ENCODE measurements around the gene SCMH1. TPM values are rescaled to one million over a fixed set of nuclear protein-coding genes. Genes with fewer than 3 reads are reported as not detected.
"Not testable (repeated sequence)": the region's sequence is repeated elsewhere in the genome, so short reads cannot be mapped to it uniquely, and the experiment has no call there.

Gene SCMH1
- 42.4 TPM for total RNA-seq

DNA sequence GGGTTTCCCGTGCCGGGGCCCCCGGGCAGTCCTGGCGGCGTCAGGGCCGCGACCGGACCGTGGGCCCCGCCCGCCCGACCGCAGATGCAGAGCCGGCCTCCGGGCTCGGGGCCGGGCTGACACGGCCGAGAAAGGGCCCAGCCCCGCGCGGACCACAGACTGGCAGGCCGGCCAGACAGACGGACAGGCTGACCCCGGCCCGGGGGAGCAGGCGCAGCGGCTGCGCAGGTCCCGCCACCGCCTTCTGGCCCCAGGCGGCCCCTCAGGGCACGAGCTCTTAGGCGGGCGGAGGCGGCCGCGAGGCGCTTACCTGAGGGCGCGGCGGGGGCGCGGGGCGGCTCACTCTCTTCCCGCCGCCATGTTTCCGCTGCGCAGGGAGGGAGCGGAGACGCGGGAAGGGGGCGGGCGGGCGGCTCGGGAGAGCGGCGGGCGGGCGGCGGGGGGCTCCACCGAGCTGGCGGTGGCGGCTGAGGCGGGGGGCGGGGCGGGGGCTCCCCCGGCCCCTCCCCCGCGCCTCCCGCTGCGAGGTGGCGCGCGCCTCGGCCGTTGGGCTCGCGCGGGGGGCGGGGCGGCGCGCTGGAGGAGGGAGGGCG is at the start of gene SCMH1:
Gene SCMH1 (minus strand): TSS at position 558 of the 593 bp plus-strand sequence. CDS start 56,173 bp downstream, outside the sequence.
- peak; percentile 21 for DNase-seq (ENCODE audit: low spot score)

DNA sequence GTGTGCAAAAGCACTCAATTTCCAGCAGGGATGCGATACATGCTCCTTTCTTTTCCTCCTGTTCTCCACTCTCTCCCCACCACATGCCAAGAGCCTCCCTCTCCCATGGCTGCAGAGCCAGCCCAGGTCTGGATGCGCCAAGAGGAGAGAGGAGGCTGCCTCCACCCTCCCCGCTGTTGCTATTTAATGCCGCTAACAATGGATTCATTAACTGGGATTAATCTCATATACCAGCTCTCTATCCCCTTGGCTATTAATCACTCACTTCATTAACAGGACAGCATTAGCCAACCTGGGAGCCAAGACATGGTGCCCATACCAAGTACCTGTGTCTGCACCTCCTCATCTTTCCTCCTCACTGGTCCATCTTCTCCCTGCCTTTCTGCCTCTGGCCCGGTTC is 49.1 kb upstream of the SCMH1 start:
- no peak for DNase-seq (ENCODE audit: low spot score)

DNA sequence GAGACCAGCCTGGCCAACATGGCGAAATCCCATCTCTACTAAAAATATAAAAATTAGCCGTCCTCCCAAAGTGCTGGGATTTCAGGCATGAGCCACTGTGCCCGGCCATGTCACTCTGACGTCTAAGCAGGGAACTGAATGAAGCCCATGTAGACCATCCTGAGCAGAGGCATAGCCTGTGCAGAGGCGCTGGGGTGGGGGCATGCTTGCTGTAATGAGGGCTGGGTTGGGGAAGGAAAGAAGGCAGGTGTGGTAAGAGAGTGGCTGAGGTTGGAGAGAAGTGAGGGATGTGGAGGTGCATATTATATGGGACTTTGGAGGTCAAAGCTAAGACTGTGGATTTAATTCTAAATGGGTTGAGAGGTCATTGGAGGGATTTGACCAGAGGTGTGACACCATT is 47.1 kb upstream of the SCMH1 start:
- no peak for DNase-seq (ENCODE audit: low spot score)

- DNase-seq (ENCODE audit: low spot score) = no peak
Measured at GRCh38 chr1:41286992-41287391, 44.9 kb upstream of the SCMH1 start.

DNA sequence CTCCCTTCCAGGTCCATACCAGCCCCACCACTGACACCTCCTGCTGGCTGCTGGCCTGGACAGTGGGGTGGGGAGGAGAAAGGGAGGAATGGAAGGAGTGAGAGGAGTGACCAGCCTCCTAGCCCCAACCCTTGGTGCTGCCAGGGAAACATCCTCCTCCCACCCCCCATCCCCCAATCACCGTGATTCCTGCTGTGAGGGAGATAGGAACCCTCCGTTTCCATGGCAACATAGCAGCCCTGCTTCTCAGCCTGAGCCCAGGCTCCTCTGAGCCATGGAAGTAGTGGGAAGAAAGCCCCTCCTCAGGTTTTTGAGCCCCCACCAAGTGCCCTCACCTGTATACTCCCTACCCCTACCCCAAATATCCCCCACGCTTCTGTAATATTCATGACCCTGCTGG is 44.4 kb upstream of the SCMH1 start:
- DNase-seq (ENCODE audit: low spot score) = no peak

DNA sequence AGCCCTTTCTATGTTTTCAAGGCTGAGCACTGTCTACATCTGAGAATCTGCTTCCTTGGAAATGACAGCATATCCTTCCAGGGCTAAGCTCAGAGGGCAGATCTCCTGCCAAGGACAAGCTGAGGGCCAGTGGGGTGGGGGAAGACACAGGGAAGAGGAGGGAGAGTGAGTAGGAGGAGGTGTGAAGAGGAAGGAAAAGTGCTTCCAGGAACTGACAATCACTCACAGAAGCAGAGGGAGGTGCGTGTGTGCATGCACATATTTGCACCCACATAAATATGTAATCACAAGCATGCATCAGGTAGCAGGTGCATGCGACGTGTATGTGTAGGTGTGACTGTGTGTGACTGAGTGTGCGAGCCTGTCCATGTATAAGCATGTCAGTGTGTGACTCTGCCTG is 43.7 kb upstream of the SCMH1 start:
- no peak for DNase-seq (ENCODE audit: low spot score)

DNA sequence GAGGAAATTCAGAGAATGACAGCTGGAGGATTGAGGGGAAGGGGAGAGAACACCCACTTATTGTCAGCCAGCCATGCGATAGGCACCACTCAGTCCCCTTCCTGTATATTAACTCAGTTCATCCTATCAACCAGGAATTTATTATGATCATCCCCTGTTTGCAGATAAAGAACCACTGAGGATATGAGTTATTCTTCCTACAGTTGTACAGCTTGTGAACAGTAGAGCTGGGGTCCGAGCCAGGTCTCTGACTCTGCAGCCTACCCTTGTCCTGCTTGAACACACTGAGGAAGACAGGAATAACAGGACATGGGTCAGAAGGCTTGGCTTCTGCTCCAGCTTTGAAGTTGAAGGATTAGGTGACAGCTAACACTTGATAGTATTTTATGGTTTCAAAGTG is 42.0 kb upstream of the SCMH1 start:
- no peak for DNase-seq (ENCODE audit: low spot score)

DNA sequence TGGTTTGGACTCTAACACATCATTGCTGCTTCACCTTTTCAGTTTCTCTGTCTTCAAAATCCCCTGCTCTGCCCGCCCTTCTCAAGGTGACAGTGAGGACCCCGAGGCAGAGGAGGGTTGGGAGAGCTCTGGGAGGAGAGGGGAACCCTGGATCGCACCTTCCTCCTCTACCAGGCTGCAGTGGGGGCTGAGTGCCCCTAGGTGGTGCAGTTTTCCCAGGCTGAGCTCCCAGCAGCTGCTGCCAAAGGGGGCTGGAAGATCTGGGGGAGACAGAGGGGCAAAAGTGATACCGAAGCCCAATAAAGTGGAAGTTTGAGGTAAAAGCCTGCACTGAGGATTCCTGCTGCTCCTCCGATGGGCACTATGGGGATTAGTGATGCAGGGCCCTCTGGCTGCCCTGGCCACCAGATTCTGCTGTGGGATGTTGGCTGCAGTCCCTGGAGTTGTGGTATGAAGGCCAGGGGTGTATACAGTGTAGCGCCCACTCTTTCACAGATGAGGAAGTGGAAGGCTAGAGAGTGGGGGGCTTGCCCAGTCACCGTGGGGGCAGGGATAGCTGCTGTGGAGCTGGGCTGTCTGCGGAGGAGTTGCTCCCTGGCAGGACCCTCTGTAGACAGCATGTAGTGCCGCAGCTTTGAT is 40.7 kb upstream of the SCMH1 start:
- DNase-seq (ENCODE audit: low spot score) = no peak

DNA sequence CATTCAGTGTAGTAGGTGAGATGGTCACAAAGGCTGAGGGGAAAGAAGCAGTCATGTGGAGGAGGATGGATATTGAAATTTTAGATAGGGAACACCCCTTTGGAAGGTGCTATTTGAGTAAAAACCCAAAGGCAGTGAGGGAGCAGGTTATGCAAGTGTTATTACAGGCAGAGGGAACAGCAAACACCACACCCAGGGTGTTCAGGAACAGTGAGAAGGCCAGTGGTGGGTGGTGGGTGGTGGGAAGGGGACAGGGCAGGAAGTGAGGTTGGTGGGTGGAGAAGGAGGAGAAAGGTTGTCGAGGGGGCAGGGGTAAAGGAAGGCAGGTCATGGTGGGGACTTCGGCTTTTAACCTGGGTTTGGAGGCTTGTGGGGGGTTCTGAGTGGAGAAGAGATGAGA is 39.2 kb upstream of the SCMH1 start:
- DNase-seq (ENCODE audit: low spot score) = no peak

GRCh38 chr1:41280202-41281032 is 38.3 kb upstream of the SCMH1 start:
- DNase-seq (ENCODE audit: low spot score) = no peak

DNA sequence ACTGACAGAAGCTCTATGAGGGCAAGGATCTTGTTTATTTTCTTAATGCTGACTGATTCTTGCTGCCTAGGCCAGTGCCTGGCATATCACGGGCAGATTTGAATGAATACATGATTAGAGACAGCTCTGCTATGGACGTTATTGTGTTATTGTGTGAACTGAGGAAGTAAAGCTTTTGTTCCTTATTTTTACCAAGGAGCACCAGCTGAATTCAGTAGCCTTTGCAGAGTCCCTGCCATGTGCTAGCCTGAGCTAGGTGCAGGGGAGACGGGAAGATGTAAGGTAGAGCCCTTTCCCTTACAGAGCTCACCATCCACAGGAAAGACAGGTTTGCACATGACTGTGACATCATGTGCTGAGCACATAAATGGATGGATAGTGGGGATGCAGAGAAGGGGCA is 36.0 kb upstream of the SCMH1 start:
- DNase-seq (ENCODE audit: low spot score) = no peak

DNA sequence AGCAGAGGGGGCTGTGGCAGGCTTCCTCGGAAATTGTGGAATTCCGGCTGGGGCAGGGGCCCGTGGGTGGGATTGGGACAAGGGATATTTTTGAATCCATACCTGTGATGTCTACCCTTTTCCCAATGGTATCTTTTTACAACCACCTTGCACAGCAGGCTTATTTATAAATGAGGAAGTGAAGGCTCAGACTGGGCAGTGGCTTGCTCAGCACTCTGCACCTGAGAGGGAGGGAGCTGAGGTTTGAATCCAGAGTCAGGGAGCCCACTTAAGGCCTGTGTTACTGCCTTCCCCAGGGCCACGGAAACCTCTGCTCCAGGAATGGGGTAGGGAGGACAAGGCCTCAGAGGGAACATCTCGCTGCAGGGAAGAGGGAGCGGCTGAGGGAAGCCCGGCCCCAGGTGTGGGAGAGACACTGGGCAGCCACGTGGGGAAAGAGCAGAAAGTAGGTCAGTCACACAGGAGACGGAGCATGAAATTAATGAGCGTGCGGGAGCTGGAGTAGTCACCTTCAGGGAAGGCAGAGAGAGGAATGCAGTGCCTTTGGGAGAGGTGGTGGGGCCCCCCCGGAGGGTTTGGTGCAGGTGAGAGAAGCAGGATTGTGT is 35.4 kb upstream of the SCMH1 start:
- DNase-seq (ENCODE audit: low spot score) = peak; percentile 20

DNA sequence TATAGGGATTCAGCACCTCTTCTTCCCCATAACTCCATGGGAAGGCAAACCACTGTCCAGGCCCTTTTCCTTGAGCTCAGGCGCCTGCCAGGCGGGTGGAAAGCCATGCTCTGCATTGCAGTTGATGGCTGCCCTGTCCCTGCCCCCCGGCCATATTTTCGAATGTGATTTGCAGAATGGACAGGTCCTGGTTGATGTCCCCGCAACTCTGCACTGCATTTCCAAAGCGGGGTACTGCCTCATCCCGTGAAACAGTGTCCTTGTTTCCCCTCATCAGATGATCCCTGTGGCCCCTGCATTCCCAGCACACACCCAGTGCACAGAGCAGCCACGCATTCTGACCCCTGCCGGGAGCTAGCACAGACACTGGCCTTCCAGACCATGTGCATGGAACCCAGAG is 33.7 kb upstream of the SCMH1 start:
- DNase-seq (ENCODE audit: low spot score) = no peak

GRCh38 chr1:41274752-41275545 is 32.8 kb upstream of the SCMH1 start:
- no peak for DNase-seq (ENCODE audit: low spot score)

- DNase-seq (ENCODE audit: low spot score) = no peak
Measured at GRCh38 chr1:41272601-41273000, 30.5 kb upstream of the SCMH1 start.

DNA sequence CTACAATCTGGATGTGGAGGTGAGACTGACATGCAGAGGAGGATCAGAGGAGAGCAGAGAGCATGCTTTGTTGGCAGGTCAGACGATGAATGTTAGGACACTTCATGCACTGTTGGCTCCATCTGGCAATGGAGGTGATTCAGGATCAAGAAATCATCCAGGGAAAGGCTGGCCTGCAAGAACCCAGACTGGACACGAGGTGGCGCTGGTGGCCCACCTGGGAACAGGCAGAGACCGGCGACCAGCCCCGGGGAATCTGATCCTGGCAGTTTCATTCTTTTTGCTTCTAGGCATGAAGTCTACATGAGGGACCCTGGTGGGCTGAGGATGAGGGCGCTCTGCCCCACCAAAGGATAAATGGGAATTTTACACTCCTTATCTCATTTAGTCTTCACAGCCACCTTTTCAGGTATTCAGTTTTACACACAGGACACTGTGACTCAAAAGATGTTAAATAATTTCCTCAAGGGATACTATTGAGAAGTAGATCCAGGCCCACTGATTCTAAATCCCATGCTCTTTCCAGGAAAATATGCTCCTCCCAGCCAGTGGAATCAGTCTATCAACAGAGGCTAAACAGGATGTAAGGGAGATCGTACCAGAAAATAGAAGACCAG is 26.2 kb upstream of the SCMH1 start:
- peak; percentile 74 for DNase-seq (ENCODE audit: low spot score)

DNA sequence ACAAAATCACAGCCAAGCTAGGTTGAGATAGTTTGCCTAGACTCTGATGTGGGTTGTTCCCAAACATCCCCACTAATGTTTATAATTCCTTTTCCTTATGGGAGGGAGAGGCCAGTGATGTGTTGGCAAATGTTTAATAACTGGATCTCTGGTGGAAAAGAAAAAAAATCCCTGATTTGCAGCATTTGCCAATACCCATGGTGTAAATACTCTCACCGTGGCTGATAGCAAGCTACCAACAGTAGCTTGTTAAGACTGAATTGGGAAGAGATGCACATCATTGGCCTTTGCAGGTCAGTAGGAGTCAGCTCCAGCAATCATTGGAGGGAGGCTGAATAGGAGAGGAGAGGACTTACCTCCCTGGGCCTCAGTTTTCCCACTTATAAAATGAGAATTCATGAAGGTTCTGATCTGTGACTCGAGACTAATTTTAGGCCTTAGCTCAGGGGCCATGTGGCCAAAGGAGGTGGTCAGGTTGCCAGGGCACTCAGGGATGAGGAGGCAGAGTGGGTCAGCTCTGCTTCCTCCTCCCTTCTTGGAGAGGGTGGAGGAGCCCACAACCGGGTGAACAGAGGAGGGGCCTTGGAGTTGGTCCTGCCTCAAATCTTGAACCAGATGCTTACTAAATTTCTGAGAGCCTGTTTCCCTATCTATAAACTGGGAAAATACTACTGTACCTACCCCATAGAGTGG is 20.0 kb upstream of the SCMH1 start:
- no peak for DNase-seq (ENCODE audit: low spot score)

DNA sequence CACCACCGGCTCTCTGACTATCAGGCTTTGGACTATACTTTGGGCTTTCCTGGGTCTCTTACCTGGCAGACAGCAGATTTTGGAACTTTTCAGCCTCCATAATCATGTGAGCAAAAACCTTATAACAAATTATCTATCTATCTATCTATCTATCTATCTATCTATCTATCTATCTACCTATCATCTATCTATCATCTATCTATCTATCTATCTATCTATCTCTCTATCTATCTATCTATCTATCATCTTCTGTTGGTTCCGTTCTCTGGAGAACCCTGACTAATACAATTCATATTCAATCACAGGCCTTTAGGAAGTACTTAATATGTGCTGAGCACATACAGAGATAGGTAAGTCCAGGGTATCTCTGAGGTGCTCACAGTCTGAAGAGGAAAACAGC is 18.7 kb upstream of the SCMH1 start:
- DNase-seq (ENCODE audit: low spot score) = no peak

GRCh38 chr1:41259221-41259620 is 17.1 kb upstream of the SCMH1 start:
- DNase-seq (ENCODE audit: low spot score) = no peak

DNA sequence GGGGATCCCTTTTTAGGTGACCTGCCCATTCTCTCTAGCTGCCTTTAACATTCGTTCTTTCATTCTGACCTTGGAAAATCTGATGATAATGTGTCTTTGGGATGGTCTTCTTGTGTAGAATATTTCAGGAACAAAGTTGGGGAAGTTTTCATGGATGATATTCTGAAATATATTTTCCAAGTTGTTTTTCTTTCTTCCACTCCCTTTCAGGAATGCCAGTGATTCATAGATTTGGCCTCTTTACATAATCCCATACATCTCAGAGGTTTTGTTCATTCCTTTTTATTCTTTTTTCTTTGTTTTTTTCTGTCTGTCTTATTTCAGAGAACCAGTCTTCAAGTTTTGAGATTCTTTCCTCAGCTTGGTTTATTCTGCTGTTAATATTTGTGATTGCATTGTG is 13.9 kb upstream of the SCMH1 start:
- DNase-seq (ENCODE audit: low spot score) = no peak

- DNase-seq (ENCODE audit: low spot score) = not testable (repeated sequence)
Measured at GRCh38 chr1:41251120-41251519, 9.0 kb upstream of the SCMH1 start.

All from mucosa of gallbladder (tissue), 1 donor.